ENCODE data around the gene ITSN1.

The ITSN1 gene

DNA sequence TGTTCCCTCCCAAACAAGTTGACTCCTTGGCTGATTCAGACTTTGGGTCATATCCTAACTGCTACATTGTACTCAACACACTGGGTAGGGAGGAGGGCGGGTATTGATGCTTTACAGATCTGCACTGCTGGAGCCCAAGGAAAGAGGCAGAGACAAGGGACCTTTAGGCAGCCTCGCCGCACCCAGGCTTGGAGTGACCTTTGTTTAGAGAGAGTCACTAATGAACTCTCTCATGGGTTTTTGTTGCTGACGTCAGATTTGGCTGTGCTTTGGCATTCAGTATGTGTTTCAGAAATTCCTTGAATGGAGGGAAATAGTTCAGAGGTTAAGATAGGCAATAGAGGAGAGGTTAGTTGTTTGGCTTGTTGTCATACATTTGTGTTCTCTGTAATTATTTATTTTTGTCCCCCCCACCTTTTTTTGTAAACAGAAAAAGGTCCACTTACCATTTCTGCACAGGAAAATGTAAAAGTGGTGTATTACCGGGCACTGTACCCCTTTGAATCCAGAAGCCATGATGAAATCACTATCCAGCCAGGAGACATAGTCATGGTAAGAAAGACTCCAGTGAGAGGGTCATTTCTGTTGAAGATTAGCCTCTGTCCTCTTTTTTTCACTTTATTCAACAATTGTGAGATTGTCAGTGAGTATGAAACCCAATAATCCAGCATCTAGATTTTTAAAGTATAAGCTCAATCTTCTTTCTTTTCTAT lies 157.2 kb downstream of the ITSN1 start:
- no peak overlapping the region for H3K4me3 ChIP-seq
- H3K27ac ChIP-seq = no peak overlapping the region

DNA sequence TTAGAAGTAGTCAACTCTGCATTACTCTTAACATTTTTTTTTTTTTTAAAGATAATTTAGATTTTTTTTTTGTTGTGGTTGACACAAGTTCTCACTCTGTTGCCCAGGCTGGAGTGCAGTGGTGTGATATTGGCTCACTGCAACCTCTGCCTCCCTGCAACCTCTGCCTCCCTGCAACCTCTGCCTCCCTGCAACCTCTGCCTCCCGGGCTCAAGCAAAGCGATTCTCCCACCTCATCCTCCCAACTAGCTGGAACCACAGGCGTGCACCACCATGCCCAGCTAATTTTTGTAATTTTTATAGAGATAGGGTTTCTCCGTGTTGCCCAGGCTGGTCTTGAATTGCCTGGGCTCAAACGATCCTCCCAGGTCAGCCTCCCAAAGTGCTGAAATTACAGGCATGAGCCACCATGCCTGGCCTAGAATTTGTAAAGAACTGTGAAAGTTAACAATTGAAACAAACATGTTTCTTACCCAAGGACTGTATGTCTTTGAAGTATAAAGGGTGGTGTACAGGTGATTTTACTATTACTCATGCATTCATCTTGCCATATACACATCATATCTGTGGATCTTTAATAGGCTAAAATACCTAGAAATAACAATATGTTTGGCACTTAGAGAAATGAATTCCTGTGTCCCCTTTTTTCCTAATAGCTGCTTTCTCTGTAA lies 158.6 kb downstream of the ITSN1 start:
- Histone ChIP-seq H3K4me3 (no peak overlapping the region), H3K27ac (peak overlapping the region in 3 of 21 experiments; percentile 18 to 41 (median 25))

DNA sequence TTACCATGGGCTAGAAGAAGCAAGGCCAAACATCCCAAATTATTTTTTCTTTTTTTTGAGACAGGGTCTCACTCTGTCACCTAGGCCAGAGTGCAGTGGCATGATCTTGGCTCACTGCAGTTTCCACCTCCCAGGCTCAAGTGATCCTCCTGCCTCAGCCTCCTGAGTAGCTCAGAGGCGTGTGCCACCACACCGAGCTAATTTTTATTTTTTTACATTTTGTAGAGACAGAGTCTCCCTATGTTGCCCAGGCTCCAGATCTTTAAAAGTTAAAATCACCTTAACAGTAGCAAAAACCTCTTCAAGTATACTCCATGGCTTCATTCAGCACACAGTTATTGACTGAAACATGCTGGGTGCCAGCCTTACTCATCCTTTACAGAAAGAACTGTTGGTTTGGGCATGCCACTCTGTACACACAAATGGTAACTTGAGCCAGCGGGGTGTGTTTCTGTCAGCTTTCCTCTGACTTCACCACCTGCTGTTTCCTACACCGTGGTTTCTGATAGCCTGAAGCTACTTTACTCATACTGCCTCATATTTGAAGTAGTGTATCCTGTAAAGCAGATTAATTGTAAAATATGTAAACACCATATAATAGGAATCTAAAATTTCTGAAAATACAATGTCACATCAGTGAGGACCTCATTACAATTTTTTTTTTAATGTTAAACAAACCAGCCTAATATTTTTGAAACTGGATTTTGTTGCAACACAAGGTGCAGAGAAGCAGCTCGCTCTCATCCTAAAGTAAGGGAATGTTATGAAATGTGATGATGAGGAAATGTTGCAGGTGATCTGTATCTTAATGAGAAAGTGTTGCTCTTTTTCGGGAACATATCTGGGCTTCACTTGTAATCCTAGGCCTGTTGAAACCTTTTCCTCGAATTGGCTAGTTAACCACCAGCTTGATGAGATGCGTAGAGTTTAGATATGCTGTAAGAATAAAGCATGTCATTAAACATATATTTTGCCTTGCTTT lies 159.4 kb downstream of the ITSN1 start:
- peak overlapping the region in 8 of 21 experiments; percentile 18 to 60 (median 38) for H3K27ac ChIP-seq
- H3K4me3 ChIP-seq = no peak overlapping the region

GRCh38 chr21:33802481-33802880 lies 160.2 kb downstream of the ITSN1 start:
- Histone ChIP-seq H3K27ac (peak overlapping the region in 9 of 21 experiments; percentile 0 to 60 (median 34)), H3K4me3 (no peak overlapping the region)

- H3K27ac ChIP-seq = peak overlapping the region in 2 of 21 experiments; percentile 16 to 30
Measured at GRCh38 chr21:33808715-33809367, 166.5 kb downstream of the ITSN1 start.

DNA sequence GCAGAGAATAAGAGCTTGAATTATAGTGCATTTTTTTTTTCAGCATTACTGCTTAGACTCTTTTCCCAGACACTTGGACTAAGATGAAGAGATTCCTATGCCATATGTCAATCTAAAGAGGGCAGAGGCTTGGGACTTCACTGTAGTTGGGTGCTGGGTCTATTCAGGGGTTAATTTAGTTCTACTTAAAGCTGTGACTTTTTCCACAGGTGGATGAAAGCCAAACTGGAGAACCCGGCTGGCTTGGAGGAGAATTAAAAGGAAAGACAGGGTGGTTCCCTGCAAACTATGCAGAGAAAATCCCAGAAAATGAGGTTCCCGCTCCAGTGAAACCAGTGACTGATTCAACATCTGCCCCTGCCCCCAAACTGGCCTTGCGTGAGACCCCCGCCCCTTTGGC lies 168.5 kb downstream of the ITSN1 start:
- Histone ChIP-seq H3K27ac (peak overlapping the region in 18 of 21 experiments; percentile 5 to 81 (median 65)), H3K4me3 (no peak overlapping the region)

More at GRCh38 chr21:33808715-33809367, 166.5 kb downstream of the ITSN1 start:
- H3K4me3 ChIP-seq = no peak overlapping the region

GRCh38 chr21:33811167-33812010 lies 169.1 kb downstream of the ITSN1 start:
- H3K27ac ChIP-seq = peak overlapping the region in 18 of 21 experiments; percentile 5 to 81 (median 65)
- H3K4me3 ChIP-seq = no peak overlapping the region

DNA sequence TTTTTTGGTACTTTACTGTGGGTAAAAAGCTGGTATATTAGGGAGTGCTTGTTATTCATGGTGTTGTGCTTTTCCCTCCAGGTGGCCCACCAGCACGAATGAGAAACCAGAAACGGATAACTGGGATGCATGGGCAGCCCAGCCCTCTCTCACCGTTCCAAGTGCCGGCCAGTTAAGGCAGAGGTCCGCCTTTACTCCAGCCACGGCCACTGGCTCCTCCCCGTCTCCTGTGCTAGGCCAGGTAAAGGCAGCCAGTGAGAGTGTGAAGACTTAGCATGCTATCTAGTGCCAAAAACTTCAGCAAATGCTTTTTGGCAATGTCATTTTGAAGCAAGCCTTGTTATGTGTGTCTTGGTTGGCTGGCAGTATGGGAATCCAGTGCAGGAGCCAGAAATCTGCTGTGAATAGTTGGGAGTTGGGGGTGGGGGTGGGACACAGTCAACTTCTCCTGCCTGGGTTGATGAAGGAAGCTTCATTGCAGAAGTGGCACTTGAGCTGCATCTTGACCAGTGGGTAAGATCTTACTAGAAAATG lies 171.6 kb downstream of the ITSN1 start:
- H3K4me3 ChIP-seq = no peak overlapping the region
- peak overlapping the region in 1 of 21 experiments; percentile 44 for H3K27ac ChIP-seq

- peak overlapping the region in 2 of 21 experiments; percentile 28 to 51 for H3K27ac ChIP-seq
Measured at GRCh38 chr21:33815143-33815707, 172.9 kb downstream of the ITSN1 start.

GRCh38 chr21:33816174-33816573 lies 173.9 kb downstream of the ITSN1 start:
- Histone ChIP-seq H3K4me3 (no peak overlapping the region), H3K27ac (peak overlapping the region in 1 of 21 experiments; percentile 8)

More at GRCh38 chr21:33815143-33815707, 172.9 kb downstream of the ITSN1 start:
- H3K4me3 ChIP-seq = no peak overlapping the region

GRCh38 chr21:33817138-33817537 lies 174.8 kb downstream of the ITSN1 start:
- H3K27ac ChIP-seq = no peak overlapping the region
- H3K4me3 ChIP-seq = no peak overlapping the region

GRCh38 chr21:33817663-33818451 lies 175.6 kb downstream of the ITSN1 start:
- no peak overlapping the region for H3K27ac ChIP-seq
- no peak overlapping the region for H3K4me3 ChIP-seq

DNA sequence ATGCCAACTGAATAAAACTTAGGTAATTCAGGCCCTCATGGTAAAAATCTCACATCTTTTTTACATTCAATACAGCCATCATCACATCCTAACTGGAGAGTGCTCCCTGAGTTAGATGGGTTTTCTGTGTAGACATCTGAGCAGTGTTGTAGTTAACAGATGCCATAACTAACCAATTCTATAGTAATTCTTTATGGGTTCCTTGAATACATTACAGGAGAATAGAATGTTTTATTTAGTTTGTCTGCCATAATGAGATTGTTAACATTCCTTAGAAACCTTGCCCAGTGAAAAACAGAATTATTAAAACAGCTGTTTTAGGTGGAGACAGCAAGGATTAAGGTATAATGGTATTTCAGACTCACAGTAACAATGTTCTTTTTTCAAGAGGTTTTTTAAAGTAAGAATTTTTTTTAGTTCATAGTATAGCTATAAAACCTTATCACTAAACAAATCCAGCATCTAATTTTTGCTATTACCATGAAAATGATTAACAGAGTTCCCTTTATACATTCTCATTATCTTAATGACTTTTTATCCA lies 178.0 kb downstream of the ITSN1 start:
- no peak overlapping the region for H3K27ac ChIP-seq
- no peak overlapping the region for H3K4me3 ChIP-seq

GRCh38 chr21:33820798-33821197 lies 178.5 kb downstream of the ITSN1 start:
- H3K27ac ChIP-seq = no peak overlapping the region
- no peak overlapping the region for H3K4me3 ChIP-seq

- no peak overlapping the region for H3K27ac ChIP-seq
- H3K4me3 ChIP-seq = no peak overlapping the region
Measured at GRCh38 chr21:33821503-33822322, 179.4 kb downstream of the ITSN1 start.

Measured in skin epidermis (tissue), 12 donors.